Cardiac muscle cell (in vitro differentiated cells and primary cell): ENCODE measurements around the gene ADCK1. TPM values are rescaled to one million over a fixed set of nuclear protein-coding genes. Genes with fewer than 3 reads are reported as not detected.

Experiments used
- DNase-seq, 2 donors: peaks; one replicate each; pipeline versions ENCODE4 v3.0.0 to v3.0.0-alpha.2; 2010 to 2017; ENCODE audit warnings: low read depth in 1 of 2, low spot score in 1 of 2
- H3K27ac ChIP-seq: fragments of 200-600 bp; sonication (generic); 2 replicates; pipeline ENCODE4 v1.5.1; 2016
- H3K27me3 ChIP-seq: fragments of 200-600 bp; sonication (generic); 2 replicates; pipeline ENCODE4 v1.6.0; 2016; ENCODE audit warnings: control low read depth
- H3K36me3 ChIP-seq: fragments of 200-600 bp; sonication (generic); 2 replicates; pipeline ENCODE4 v1.5.1; 2016; ENCODE audit warnings: control low read depth
- H3K4me1 ChIP-seq: fragments of 200-600 bp; sonication (generic); 2 replicates; pipeline ENCODE4 v1.8.1; 2017; ENCODE audit warnings: low read depth, mild to moderate bottlenecking, mixed run types
- H3K4me3 ChIP-seq: fragments of 200-600 bp; sonication (generic); 2 replicates; pipeline ENCODE4 v1.5.1; 2016; ENCODE audit warnings: mild to moderate bottlenecking
- H3K9me3 ChIP-seq: fragments of 200-600 bp; sonication (generic); 2 replicates; pipeline ENCODE4 v1.5.1; 2017; ENCODE audit warnings: low read depth, mild to moderate bottlenecking, control low read depth
- CTCF ChIP-seq: IDR thresholded peaks from 2 replicates; pipeline ENCODE4 v1.5.1; 2012; ENCODE audit warnings: low read depth, mild to moderate bottlenecking, low read length
- polyA plus RNA-seq: library from polyadenylated mRNA; unstranded; fragments of >200 nt; fragmentation: Nextera tagmentation; extraction: Ambion mirVana; gene quantifications from 2 replicates; pipeline ENCODE4 v1.2.1, GENCODE V29; 2016
- total RNA-seq: library from RNA; depleted of rRNA; stranded (reverse); fragments of >200 nt; gene quantifications from 2 replicates; pipeline ENCODE4 v1.2.3, GENCODE V29; 2016

Gene ADCK1
- total and polyA plus RNA-seq, 2 experiments from 2014 or later: 12.2 to 20.6 TPM

GRCh38 chr14:77889971-77890442, 90.1 kb downstream of the ADCK1 start:
- DNase-seq: peak in 1 of 2 donors; percentile 93

GRCh38 chr14:77890873-77891272, 91.0 kb downstream of the ADCK1 start:
- H3K27ac ChIP-seq: no peak overlapping the region
- TF ChIP-seq CTCF: no peak
- peaks cover 4% of the 10 kb centered on the region for H3K4me1 ChIP-seq
- no peak for DNase-seq
- no peaks in the 10 kb centered on the region for H3K27me3 ChIP-seq
- no peaks in the 10 kb centered on the region for H3K36me3 ChIP-seq
- no peaks in the 10 kb centered on the region for H3K9me3 ChIP-seq
- no peak overlapping the region for H3K4me3 ChIP-seq

More at GRCh38 chr14:77889971-77890442, 90.1 kb downstream of the ADCK1 start:
- no peak overlapping the region for H3K27ac ChIP-seq
- no peak overlapping the region for H3K4me3 ChIP-seq
- peaks cover 8% of the 10 kb centered on the region for H3K4me1 ChIP-seq
- no peak for TF ChIP-seq CTCF
- H3K36me3 ChIP-seq: no peaks in the 10 kb centered on the region
- no peaks in the 10 kb centered on the region for H3K27me3 ChIP-seq
- H3K9me3 ChIP-seq: no peaks in the 10 kb centered on the region

GRCh38 chr14:77892381-77892871, 92.5 kb downstream of the ADCK1 start:
- no peak for TF ChIP-seq CTCF
- no peaks in the 10 kb centered on the region for H3K4me1 ChIP-seq
- H3K36me3 ChIP-seq: no peaks in the 10 kb centered on the region
- H3K4me3 ChIP-seq: no peak overlapping the region
- H3K9me3 ChIP-seq: no peaks in the 10 kb centered on the region
- H3K27me3 ChIP-seq: no peaks in the 10 kb centered on the region
- no peak overlapping the region for H3K27ac ChIP-seq
- DNase-seq: peak in 1 of 2 donors; percentile 77

- H3K9me3 ChIP-seq: no peaks in the 10 kb centered on the region
- no peak overlapping the region for H3K27ac ChIP-seq
- H3K36me3 ChIP-seq: no peaks in the 10 kb centered on the region
- no peak overlapping the region for H3K4me3 ChIP-seq
- no peaks in the 10 kb centered on the region for H3K4me1 ChIP-seq
- TF ChIP-seq CTCF: no peak
- DNase-seq: no peak
- H3K27me3 ChIP-seq: no peaks in the 10 kb centered on the region
Observed at GRCh38 chr14:77892890-77893484, 93.1 kb downstream of the ADCK1 start.

GRCh38 chr14:77897374-77897773, 97.5 kb downstream of the ADCK1 start:
- Histone ChIP-seq H3K4me3 (no peak overlapping the region), H3K27me3 (no peaks in the 10 kb centered on the region), H3K36me3 (no peaks in the 10 kb centered on the region), H3K27ac (no peak overlapping the region), H3K4me1 (no peaks in the 10 kb centered on the region), H3K9me3 (no peaks in the 10 kb centered on the region)
- no peak for DNase-seq
- no peak for TF ChIP-seq CTCF
